ENCODE measurements around the gene BEST2.

DNA sequence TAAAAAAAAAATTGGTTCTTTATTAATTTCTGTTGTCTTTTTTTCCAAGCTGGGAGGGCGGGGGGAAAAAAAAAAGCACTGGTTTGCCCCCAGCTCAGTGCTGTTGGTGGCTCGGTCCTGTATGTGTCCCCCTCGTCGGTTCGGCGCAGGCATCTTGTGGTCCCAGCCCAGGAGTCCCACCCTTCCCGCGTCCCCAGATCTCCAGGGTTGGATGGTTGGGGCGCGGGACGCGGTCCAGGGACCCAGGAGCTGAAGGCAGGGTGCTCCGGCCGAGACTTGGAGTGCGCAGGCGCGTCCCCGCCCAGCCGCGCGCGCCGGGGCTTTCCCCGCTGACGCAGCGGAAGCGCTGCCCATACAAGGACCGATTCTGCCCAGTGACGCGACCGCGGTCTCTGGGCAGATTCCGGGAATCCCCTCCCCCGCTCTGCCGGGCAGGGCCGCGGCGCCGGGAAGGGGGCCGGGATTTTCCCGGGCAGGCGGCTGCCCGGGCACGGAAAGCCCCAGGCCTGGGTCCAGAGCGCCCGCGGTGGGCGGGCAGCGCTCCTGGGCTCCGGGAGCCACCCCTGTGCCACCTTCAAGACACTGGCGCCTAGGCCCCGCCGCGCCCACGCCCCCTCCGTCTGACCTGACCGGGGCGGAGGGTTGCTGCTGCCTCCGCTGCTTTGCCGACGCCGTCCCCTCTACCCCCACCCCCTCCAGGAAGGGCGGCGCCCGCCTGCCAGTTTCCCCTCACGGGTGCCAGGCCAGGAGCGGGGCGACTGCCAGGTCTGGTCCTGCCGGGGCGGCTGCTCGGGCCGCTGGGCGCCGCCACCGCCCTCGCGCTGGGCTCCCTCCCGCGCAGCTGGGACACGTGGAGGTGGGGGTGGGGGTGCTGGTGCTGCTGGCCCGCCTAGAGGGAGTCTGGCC is 42.0 kb downstream of the BEST2 start:
- no peak for TF ChIP-seq GATA1 (IDR thresholded peaks at IDR 0.05; ENCODE audit: low read depth, low read length)
- peak; percentile 93 for TF ChIP-seq POLR2A (IDR thresholded peaks at IDR 0.05; ENCODE audit: low read length)

Measured in erythroblast (primary cell).